Activated naive CD4-positive, alpha-beta T cell treated with anti-CD3 and anti-CD28 coated beads, Interleukin-2, amount 10 ng/mL, durations not matched to agents 7 days and 5 days (primary cell): Measurements from ENCODE around the gene USP40.

ENCODE experiments used
- CTCF ChIA-PET: fragments of 350-600 bp; sonication (Branson Sonifier 250); formaldehyde crosslinking; loops from one replicate; lab custom pipeline; 2021; ENCODE audit warnings: antibody characterized with exemption; lab: Charles Lee
- DNase-seq: peaks from one replicate; pipeline ENCODE4 v3.0.0-alpha.2; 2020
- H3K27ac Mint-ChIP-seq: one replicate; pipeline ENCODE4 v1.8.0; 2021; ENCODE audit warnings: mild to moderate bottlenecking, moderate library complexity, mixed read lengths
- H3K27me3 Mint-ChIP-seq: one replicate; pipeline ENCODE4 v1.8.0; 2021; ENCODE audit warnings: mild to moderate bottlenecking, mixed read lengths
- H3K36me3 Mint-ChIP-seq: one replicate; pipeline ENCODE4 v1.8.0; 2021; ENCODE audit warnings: mixed read lengths
- H3K4me1 Mint-ChIP-seq: one replicate; pipeline ENCODE4 v1.8.0; 2021; ENCODE audit warnings: mixed read lengths
- H3K4me3 Mint-ChIP-seq: one replicate; pipeline ENCODE4 v1.8.0; 2021; ENCODE audit warnings: mild to moderate bottlenecking, moderate library complexity, mixed read lengths
- H3K9me3 Mint-ChIP-seq: one replicate; pipeline ENCODE4 v1.8.0; 2021; ENCODE audit warnings: mixed read lengths

USP40 gene

GRCh38 chr2:233429175-233429897, 137.2 kb downstream of the USP40 start:
- CTCF ChIA-PET = interaction anchor here (1.7 kb wide), 1 partner anchor 14 kb away, joined by 5 read pairs; no protein-coding TSS in a partner anchor
- Mint-ChIP-seq H3K36me3 (peaks cover 57% of the 10 kb centered on the region), H3K4me1 (peaks cover 59% of the 10 kb centered on the region), H3K27ac (no peak overlapping the region), H3K4me3 (no peak overlapping the region), H3K9me3 (peaks cover 11% of the 10 kb centered on the region), H3K27me3 (no peaks in the 10 kb centered on the region)
- DNase-seq = peak; percentile 14

GRCh38 chr2:233428438-233428837, 138.1 kb downstream of the USP40 start:
- Mint-ChIP-seq H3K4me3 (no peak overlapping the region), H3K36me3 (peaks cover 66% of the 10 kb centered on the region), H3K27me3 (no peaks in the 10 kb centered on the region), H3K9me3 (peaks cover 11% of the 10 kb centered on the region), H3K4me1 (peaks cover 68% of the 10 kb centered on the region), H3K27ac (no peak overlapping the region)
- CTCF ChIA-PET = interaction anchor here (0.7 to 1.7 kb wide), 2 partner anchors 15 to 24 kb away, joined by 4 read pairs; no protein-coding TSS in a partner anchor
- DNase-seq = peak; percentile 5

DNA sequence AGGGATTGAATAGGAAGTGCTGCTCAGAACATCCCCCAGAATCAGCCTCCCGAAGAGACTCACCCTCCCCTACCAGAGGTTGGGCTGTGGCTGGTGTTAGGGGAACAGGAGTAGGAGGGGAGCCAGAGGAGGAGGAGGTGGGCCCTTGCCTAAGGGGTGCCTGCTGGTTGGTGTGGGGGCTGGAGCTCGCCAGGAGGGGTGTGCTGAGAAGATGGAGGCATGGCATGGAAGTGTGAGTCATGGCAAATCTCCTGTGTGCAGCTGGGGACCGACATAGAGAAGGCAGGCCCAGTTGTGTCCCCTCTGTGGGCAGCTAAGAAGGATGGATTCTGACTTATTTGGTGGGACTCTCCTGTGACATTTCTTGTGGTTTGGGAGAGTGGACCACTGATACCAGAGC, 138.6 kb downstream of the USP40 start:
- CTCF ChIA-PET = interaction anchor here (0.7 to 1.7 kb wide), 2 partner anchors 15 to 23 kb away, joined by 4 read pairs; no protein-coding TSS in a partner anchor
- no peak for DNase-seq
- no peak overlapping the region for H3K27ac Mint-ChIP-seq
- no peaks in the 10 kb centered on the region for H3K27me3 Mint-ChIP-seq
- no peak overlapping the region for H3K4me3 Mint-ChIP-seq
- peaks cover 66% of the 10 kb centered on the region for H3K36me3 Mint-ChIP-seq
- peaks cover 11% of the 10 kb centered on the region for H3K9me3 Mint-ChIP-seq
- peaks cover 72% of the 10 kb centered on the region for H3K4me1 Mint-ChIP-seq

DNA sequence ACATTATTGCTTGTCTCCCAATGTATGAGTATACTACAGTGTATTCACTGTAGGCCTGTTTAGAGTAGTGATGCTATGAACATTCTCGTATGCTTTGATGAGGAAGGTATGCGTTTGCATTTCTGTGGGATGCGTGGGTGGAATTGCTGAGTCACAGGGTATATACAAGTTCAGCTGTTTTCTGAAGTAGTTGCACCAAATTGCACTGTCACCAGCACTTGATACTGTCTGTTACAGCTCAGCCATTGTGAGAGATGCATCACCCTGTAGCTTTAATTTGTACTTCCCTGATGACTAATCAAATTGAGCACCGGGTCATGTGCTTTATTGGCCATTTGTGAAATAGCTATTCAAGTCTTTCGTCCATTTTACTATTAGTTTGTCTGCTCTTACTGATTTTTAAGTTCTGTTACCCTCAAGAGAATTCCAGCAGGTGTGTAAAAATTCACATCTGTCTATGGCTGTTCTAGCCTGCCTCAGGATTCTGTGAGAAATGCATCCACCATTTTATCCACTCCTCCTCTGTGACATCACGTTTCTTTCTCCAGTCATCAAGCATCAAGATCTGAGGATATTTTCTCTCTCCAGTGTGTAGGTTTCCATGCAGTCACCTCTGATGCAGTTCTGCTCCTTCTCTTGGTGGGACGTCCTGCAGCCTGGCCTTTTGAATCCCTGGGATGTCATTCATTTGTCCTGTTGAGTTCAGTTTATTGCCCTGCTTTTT, 139.8 kb downstream of the USP40 start:
- Mint-ChIP-seq H3K27me3 (no peaks in the 10 kb centered on the region), H3K4me1 (peaks cover 85% of the 10 kb centered on the region), H3K36me3 (peaks cover 72% of the 10 kb centered on the region), H3K4me3 (no peak overlapping the region), H3K27ac (no peak overlapping the region), H3K9me3 (peaks cover 11% of the 10 kb centered on the region)
- CTCF ChIA-PET = interaction anchor here (0.9 to 6.9 kb wide), 3 partner anchors 17 to 24 kb away, joined by 3 to 31 read pairs (median 4); no protein-coding TSS in a partner anchor
- peak; percentile 41 for DNase-seq
